Measurements from ENCODE around the gene RNF151.
"Not testable (repeated sequence)": the region's sequence is repeated elsewhere in the genome, so short reads cannot be mapped to it uniquely, and the experiment has no call there.

Gene RNF151, protein sequence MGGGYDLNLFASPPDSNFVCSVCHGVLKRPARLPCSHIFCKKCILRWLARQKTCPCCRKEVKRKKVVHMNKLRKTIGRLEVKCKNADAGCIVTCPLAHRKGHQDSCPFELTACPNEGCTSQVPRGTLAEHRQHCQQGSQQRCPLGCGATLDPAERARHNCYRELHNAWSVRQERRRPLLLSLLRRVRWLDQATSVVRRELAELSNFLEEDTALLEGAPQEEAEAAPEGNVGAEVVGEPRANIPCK

DNA sequence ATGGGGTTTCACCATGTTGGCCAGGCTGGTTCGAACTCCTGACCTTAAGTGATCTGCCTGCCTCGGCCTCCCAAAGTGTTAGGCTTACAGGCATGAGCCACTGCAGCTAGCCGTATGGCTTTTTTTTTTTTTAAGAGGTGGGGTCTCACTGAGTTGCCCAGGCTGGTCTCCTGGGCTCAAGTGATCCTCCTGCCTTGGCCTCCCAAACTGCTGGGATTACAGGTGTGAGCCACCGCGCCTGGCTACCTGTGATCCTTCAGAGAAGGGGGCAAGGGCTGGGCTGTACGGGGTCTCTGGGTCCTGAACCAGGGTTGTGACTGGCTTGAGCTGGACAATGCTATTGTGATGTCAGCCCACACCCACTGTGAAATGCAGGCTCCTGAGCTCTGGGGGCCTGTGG lies at the start of gene RNF151:
TSS of gene RNF151 (plus strand) at position 397 of the 400 bp plus-strand sequence. CDS start 26 bp downstream, outside the sequence.
- no peak for DNase-seq

DNA sequence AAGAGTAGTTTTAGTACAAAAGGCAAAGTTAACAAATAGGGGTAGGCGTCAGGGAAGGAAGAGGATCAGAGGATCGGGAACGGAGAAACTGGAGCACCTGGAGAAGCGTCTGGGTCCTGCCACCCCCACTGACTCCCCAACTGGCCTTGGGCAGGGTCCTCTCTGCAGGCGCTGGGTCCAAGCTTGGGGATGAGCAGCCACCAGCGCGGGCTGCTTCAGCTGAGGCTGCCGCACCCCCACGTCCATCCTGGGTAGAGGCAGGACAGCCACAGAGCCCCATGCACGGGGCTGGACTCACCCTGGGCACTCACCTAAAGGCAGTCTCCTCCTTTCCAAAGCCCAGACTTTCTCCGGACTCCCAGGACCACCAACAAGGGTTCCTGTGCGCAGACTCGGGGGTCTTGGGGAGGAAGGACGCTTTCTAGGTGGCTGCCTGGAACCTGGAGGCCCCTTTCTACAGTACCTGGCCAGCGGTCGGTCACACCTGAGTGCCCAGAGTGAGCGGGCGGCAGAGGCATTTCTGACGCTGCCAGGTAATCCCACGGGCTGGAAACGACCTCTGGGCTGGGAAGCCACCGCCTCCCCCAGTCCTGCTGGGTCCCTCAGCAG lies 49.5 kb upstream of the RNF151 start:
- no peak for DNase-seq

DNA sequence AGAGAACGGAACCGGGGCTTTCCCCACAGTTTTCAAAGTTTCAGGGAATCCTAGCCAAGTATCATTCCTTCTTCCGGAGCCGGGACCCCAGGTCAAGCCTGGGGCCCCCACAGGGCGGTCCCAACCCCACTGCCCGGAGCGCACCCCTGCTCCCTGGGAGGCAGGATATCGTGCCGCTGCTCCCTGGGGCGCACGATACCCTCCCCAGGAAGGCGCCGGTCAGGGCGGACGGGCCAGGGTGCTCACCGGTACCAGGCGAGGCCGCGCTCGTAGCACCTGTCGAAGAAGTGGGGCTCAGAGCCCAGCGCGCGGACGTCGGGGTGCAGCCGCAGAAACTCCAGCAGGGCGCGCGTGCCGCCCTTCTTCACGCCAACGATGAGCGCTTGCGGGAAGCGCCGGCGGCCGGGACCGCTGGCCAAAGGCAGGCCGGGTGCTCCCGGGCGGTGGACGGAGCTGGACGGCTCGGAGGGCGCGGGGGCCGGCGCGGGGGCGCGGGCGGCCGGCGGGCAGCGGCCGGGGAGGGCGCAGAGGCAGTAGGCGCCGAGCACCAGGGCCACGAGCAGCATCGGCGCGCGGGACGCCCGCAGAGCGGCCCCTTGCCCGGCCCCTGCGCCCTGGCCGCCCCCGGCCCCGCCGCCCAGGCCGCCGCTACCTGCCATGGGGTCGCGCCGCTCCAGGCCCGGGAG lies 48.8 kb upstream of the RNF151 start:
- DNase-seq: no peak

DNA sequence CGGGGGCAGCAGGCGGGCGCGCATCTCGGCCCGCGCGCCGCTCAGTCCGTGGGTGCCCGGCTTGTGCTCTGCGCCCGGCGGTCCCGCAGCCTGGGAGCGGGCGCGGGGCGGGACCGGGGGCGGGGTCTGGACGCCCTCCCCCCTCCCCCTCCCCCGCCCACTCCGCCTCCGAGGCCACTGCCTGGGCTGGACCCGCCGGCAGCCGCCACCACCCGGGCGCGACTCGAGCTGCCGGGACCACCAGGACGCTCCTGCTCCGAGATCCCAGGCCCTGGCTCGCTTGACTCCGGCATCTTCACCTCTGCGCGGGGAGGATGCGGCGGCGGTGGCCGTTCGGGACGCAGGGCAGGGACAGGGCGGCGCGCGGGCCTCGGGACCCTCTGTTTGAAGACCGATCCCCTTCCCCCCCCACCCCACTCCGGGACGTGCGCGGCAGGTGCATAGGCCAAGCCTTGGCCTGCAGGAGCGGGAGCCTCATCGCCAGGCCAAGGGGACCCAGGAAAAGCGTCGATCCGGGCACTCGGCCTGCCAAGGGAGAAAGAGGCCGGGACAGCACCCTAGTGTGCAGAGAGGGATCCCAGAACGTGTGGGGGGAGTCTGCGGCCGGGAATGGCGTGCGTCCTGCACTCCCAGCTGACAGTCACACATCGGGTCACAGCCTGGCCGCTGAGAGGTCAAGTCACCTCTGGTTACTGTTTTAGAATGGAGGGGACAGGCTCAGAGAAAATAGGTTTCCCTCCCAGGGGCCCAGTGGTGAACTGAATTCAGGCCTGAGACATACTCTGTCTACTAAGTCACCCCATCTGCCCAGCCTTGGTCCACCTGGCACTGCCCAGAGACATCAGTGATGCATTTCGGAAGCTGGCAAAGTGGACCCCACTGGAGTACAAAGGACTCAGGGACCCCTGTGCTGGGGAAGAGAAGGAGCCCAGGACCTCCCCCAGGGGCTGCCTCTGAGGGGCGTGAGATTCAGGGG lies 48.0 kb upstream of the RNF151 start, which contains the start of gene HS3ST6:
TSS of gene HS3ST6 (minus strand) at position 65 of the 976 bp plus-strand sequence. CDS start 92 bp downstream, outside the sequence.
- DNase-seq: no peak

DNA sequence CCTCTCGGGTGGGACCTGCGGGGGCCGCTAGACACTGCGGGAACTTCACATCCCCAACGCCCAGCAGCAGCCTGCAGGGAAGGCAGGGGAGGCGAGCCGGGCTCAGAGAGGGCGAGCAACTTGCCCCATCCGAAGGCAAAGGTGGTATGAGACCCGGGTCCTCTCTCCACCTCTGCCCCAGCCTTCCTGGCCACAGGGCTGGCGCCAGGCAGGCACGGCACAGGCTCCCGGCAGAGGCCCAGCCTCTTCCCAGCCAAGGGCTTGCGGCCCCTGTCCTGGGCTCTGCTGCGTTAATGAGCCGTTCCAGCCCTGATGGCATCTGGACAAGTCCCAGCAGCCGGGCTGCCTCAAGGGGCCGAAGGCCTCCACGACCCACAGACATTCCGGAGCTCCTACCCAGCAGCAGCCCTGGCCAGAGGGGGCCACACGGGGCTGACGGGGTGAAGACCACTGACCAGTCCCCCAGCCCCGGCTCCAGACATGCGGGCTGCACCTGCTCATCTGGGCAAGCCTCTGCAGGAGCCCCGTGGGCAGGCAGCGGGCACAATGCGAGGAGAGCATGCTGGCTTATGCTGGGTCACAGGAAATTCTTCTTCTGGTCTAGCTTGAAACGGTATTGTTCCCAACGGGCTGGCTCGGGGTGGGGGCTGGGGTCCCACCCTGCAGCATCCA lies 47.2 kb upstream of the RNF151 start:
- DNase-seq: no peak

DNA sequence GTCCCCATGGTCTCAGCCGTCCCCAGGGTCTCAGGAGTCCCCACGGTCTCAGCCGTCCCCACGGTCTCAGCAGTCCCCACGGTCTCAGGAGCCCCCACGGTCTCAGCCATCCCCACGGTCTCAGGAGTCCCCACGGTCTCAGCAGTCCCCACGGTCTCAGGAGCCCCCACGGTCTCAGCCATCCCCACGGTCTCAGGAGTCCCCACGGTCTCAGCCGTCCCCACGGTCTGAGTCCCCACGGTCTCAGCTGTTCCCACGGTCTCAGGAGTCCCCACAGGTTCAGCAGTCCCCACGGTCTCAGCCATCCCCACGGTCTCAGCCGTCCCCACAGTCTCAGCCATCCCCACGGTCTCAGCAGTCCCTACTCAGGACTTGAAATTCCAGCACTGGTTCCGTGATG lies 46.5 kb upstream of the RNF151 start:
- not testable (repeated sequence) for DNase-seq

DNA sequence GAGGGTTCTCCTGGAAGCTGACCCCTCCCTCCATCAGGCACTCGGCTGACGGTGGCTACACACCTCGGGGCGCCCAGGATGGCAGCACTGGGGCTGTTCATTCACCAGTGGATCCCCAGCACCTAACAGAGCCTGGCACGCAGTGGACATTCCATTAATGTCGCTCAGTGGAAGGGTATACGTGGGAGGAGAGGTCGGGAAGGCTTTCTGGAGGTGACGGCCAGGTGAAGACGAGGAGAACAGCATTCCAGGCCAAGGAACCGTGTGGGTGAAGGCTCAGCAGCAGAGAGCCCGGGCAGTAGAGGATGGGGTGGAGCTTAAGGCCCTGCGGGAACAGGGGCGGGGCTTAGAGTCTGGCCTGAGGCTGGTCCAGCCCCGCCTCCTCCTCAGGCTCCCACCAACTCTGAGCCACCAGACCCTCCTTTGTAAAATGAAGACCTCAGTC lies 45.9 kb upstream of the RNF151 start:
- DNase-seq: no peak

DNA sequence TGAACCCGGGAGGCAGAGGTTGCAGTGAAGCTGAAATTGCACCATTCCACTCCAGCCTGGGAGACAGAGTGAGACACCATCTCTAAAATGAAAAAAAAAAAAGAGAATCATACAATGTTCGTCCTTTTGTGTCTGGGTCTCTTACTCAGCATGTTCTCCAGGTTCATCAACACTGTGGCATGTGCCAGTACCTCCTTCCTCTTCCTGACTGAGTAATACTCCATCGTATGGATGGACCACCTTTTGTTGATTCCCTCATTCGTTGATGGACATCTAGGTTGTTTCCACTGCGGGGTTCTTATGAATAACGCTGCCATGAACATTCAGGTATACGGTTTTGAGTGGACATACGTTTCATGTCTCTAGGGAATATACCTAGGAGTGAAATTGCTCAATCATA lies 44.3 kb upstream of the RNF151 start:
- DNase-seq: no peak

DNA sequence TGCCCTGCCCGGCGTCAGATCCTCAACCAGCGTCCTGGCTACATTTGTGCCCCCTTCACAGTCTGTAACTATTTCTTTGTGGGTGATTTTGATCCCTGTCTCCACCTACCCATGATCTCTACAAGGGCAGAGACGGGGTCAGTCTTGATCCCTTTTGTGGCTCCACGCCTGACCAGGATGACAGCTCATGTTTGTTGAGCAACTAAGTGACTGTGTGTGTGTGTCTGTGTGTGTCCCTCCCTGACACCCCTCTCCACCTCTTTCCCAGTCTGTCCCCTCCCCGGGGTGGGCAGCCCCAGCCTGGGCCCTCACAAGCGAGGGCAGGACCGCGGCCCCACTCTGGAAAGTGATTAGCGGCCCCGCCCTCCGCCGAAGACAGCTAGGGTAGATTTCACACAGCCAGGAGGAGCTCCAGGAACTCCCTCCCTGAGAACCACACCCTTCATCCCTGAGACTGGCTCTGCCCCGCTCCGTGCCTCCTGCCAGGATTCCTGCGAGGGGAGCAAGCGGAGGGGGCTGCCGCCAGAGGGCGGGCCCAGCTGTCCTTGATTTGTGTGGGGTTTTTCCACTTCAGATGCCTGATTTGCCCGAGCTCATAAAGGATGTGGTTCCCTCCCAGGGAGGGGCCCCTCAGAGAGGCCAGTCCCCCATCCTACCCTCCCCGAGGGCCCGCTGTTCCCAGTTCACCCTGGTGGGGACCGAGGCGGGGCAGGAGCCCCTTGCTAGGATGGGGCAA lies 43.2 kb upstream of the RNF151 start:
- DNase-seq: no peak

DNA sequence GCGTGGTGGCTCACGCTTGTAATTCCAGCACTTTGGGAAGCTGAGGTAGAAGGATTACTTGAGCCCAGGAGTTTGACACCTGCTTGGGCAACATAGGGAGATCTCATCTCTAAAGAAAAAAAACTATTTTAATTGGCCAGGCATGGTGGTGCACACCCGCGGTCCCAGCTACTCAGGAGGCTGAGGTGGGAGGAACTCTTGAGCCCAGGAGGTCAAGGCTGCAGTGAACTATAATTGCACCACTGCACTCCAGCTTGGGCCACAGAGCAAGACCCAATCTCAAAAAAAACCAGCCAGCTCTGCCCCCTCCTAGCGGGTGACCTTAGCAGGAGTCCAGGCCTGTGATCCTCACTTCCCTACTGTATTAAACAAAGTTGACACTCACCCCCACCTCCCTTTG lies 42.6 kb upstream of the RNF151 start:
- no peak for DNase-seq

DNA sequence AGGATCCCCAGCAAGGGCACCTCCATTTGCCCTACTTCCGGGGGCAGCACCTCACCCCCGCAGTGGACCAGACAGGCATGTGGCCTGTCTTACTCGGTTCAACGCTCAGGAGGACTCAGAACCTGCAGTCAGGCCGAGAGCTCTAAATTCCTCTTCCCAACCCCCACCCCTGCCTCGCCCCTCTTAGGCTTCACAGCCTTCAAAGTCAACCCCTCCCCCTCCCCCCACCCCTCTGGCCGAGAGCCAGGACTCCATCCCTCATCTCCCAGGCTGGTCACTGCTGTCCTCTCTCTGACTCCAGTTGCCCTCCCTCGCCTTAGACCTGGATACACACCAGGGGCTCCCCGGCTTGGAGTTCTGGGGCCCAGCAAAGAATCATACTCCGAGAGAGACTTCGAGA lies 40.4 kb upstream of the RNF151 start:
- DNase-seq: no peak

DNA sequence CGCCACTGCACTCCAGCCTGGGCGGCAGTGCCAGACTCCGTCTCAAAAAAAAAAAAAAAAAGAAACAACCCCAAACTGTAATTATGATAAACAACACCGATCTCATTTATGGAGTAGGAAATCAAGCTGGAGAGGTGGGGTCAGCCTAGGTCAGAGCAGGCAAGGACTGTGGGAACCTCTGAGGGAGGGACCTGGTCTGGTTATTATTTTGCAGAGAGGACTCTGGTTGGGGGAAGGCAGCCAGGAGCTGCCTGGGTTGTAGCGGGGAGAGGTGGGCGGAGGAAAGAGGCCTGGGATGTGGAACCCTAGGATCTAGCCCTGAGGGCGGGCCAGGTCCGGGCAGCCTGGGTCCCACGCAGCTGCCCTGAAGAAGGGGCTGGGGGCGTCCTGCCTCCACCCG lies 37.6 kb upstream of the RNF151 start:
- peak; percentile 20 for DNase-seq

DNA sequence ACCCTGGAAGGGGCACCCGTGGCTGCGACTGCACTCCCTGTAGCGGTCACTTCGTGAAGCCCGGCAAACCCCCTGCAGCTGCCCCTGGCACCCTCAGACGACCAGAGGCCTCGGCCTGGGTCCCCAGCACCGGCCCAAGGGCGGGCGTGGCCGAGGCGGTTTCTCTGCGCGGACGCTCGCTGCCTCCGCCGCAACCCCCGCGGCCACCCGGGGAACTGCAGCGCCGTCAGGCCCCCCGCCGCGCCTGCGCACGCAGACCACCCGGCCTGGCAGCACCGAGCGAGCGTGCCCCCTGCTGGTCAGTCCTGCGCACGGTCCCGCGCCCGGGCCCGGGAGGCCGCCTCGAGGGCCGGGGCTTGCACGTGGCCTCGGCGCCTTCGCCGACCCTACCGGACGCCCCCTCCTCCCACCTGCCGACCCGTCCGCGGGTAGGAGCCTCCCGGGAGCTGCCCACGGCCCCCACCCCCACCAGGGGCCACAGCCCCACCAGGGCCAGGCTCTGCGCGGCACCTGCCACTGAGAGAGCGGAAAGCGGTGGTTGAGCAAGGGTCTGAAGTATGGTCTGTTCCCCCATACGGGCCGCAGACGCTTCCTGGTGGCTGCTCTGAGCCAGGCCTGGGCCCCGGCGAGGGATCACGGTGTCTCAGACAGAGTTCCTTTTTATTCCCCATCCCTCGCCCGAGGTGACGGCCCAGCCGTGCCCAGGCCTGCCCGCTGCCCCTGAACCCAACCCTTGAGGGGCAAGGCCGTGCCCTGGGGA lies 36.9 kb upstream of the RNF151 start:
- peak; percentile 36 for DNase-seq

DNA sequence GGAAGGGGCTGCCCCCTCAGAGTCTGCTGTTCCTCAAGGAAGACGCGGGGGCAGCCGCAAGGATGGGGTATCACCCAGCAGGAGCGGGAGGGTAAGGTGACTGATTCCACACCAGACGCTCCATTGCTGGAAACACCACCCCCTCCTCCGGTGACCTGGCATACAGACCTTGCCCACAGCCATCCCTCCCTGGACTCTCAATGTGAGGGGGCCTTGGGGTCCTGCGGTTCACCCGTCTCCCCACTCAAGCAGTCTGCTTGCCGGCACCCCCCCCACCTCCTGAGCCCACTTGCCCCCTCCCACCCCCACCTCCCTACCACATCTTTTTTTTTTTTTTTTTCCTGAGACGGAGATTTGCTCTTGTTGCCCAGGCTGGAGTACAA lies 36.3 kb upstream of the RNF151 start:
- DNase-seq: no peak

DNA sequence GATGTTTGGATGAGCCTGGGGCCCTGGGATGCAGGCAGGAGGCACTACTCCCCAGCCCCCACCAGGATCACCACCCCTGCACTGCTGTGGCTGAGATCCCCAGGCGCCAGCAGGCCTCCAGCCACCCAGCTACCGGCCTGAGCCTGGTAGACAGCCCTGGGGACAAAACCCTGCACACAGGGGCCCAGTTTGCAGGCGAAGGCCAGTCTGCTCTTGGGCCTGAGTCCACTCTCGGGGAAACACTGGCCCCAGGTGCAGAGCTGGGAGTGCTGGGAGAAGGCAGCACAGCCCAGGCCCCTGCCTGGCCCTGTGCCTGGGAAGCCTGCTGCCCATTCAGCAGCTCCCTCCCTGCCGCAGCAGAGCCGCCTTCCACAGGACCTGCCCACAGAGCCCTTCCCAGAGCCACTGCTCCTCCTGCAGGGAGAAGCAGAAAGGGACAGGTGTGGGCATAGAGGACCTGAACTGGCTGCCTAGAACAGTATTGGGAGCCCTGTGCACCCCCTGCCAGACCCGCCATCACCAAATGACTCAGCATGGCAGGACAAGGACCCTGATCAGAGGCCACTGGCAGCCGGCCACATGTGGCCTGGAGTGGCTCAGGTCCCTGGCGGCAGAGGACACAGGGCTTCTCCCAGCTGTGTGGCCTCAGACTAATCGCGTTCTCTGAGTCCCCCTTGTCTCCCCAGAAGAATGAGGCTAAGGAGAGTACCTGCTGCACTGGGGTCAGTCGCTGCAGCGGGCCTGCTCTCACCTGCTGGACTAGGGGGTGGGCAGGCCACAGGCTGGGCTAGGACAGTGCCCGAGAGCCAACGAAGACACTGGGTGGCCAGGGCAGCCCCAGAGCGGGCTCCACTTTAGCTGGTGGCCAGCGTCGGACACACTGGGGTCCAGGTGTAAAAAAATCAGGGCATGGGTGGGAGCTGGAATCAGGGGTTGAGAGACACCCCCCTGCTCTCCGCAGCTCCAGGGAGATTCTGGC lies 34.3 kb upstream of the RNF151 start:
- no peak for DNase-seq

DNA sequence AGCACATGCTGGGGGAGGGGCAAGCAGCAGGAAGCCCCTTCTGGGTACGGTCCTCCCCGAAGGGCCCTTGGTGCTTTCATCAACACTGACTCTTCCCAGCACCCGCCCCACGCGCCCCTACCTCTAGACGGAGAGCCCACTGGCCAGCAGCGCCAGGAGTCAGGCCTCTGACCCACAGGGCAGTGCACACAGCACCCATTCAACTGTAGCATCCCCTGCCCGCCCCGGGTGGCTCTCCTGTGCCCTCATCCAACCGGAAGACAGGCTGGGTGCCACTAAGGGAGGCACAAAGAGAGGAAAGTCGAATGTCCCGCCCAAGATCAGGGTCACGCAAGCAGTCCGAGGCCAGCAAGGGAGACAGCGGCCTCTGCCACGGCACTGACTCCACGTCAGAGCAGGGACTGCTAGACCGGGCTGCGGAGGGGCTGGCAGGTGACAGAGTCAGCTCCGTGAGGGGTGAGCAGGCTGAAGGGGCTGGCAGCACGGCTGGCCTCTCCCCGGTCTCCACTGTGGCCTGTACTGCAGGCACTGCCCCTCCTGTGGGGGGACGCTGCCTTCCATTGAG lies 33.5 kb upstream of the RNF151 start:
- no peak for DNase-seq

DNA sequence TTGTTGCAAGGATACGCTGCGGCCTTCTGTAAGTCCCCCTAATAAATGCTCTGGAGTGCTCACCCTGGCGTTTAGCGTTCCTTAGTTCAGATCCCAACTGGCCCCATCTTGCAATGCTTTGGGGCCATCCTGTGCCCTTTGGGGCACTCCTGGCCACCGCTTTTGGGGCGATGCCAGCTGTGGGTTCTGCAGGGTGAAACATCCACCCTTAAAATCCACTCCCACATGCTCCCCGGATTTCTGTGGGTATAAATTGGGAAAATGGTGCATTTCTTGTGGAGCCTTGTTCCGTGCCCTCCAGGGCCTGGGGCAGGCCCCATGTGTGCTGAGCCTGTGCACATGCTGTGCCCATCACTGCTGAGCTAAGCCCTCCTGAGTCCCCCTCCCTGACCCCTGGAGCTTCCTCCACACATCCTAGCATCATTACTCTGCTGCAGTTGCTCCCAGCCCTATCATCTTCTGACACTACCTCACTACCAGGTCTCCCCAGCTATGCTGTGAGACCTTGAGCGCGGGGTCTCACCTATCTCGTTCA lies 29.6 kb upstream of the RNF151 start:
- no peak for DNase-seq

DNA sequence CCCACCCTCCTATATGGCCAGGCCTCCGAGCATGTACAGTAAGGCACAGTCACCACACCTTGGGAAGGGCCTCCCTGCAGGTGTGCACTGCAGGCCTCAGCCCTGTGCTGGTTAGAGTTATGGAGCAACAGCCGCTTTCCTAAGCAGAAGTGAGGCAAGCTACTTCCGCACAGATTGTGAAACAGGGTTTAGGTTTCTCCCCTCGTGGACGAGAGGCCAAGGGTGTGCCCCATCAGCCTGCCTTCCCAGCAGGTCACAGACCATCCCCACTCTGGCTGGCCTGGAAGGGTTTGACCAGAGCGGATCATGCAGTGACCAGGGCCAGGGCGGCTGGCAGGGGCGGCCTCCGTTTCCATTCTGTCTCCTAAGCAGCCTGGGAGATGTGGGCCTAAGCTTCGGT lies 28.3 kb upstream of the RNF151 start:
- DNase-seq: no peak

DNA sequence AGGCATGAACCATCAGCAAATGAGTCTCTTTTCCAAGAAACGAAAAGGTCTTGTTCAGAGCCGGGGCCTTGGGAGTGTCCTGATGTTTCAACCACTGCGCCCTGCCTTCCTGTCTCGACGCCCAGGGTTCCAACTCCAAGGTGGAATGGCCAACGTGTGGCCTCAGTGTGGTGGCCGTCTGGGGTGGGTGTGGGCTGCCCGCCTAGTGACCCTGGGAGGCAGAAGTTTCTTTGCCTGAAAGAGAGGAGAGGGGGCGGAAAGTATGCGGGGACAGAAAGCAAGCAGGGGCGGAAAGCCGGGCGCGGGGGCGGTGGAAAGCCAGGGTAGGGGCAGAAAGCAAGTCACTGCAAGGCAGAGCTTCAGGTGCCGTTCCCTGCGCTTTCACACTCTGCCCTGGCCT lies 27.7 kb upstream of the RNF151 start:
- no peak for DNase-seq
